Pancreas (tissue), 10 donors: Measurements from ENCODE around the gene SMIM44. TPM values are rescaled to one million over a fixed set of nuclear protein-coding genes. Genes with fewer than 3 reads are reported as not detected.

Experiments
- ATAC-seq, 4 donors: fragments of 200-7000 bp; cut with Tn5 transposase; one replicate each; pipeline versions ENCODE4 v1.8.0 to v1.9.1; 2020; ENCODE audit warnings: mild to moderate bottlenecking in 4 of 4, moderate library complexity in 4 of 4
- DNase-seq, 6 donors: peaks; one replicate each; pipeline ENCODE4 v3.0.0-alpha.2; 2020
- FAIRE-seq: peaks from 2 replicates; lab custom pipeline; 2012; peaks lifted over from hg19 to GRCh38; lab: Jason Lieb, UNC
- H3K27ac ChIP-seq, 4 donors: fragments of 200-600 bp; sonication (generic); 1 replicate in 3 of 4; 2 replicates in 1 of 4; pipeline versions ENCODE4 v1.5.0 to v1.8.0; 2020
- H3K27me3 ChIP-seq, 4 donors: fragments of 200-600 bp; one replicate each; pipeline ENCODE4 v1.8.0; 2021
- H3K36me3 ChIP-seq, 3 donors: fragments of 200-600 bp; sonication (generic) in 1 of 3; one replicate each; pipeline versions ENCODE4 v1.5.0 to v1.8.0; 2020 to 2021
- H3K4me1 ChIP-seq, 3 donors: fragments of 200-600 bp; one replicate each; pipeline ENCODE4 v1.8.0; 2021
- H3K4me3 ChIP-seq, 4 donors: fragments of 200-600 bp; sonication (generic) in 2 of 4; one replicate each; pipeline versions ENCODE4 v1.5.0 to v1.8.0; 2020 to 2021
- H3K9me3 ChIP-seq, 4 donors: fragments of 200-600 bp; one replicate each; pipeline ENCODE4 v1.8.0; 2021
- WGBS, 2 donors: extraction: QIAGEN DNeasy Blood & Tissue Kit; methylation state at CpG; one replicate each; pipeline ENCODE4 v1.1.7; 2013; 5-methylcytosine and 5-hydroxymethylcytosine counted together
- intact Hi-C, 3 donors: fragments of 100-400 bp; cut with DNase I; formaldehyde crosslinking; loops; one replicate each; pipeline versions ENCODE4 v1.11.1 to v1.14.2; 2022
- polyA plus RNA-seq, 2 donors: library from polyadenylated mRNA; stranded (reverse); fragments of 200-250 nt; gene quantifications; one replicate each; pipeline ENCODE4 v1.2.3, GENCODE V29; 2013
- total RNA-seq, 6 donors: library from RNA; stranded (reverse); fragmentation: NEBNext Ultra II Directional in 4 of 6; extraction: Animal tissue kit (Norgen Biotek cat#: 25700) in 4 of 6; gene quantifications; one replicate each; pipeline versions ENCODE4 v1.2.1 to v1.2.4, GENCODE V29; 2021 to 2023
- TF ChIP-seq, protein P1 (sequence below), 4 donors: fragments of 200-600 bp; sonication (generic) in 3 of 4; IDR thresholded peaks; one replicate each; pipeline versions ENCODE4 v1.5.0 to v1.8.0; 2021; ENCODE audit warnings: antibody characterized with exemption in 4 of 4
- donor health status: healthy with polysubstance abuse.
- donor health status: DM: no; HTN: no; CAD: no; lungs with moderate emphysema.
- donor health status: DM: no; HTN: no; CAD: no.
- donor health status: control.
- donor health status: control.
- donor health status: Bipolar disorder and iron deficiency.
- donor health status: DM: yes; HTN: yes; CAD: no.
- donor health status: DM: no; HTN: no; CAD: no.
- donor health status: DM: no; HTN: no; CAD: no.
- donor health status: DM: yes; HTN: yes; CAD: no.

Gene SMIM44
- total and polyA plus RNA-seq, 8 donors, result 0.92 TPM; not detected in 7

GRCh38 chr19:3528539-3529211 lies 45.4 kb upstream of the SMIM44 start:
- DNase-seq (no peak), ATAC-seq (no peak), FAIRE-seq (no peak)
- Histone ChIP-seq H3K4me3 (no peak overlapping the region), H3K27ac (no peak overlapping the region), H3K9me3 (no peaks in the 10 kb centered on the region), H3K27me3 (no peaks in the 10 kb centered on the region), H3K4me1 (no peaks in the 10 kb centered on the region), H3K36me3 (peaks cover 3 to 50% (median 21%) of the 10 kb centered on the region in 3 donors)
- 93 to 97% methylated on average over 20 of the region's 20 CpGs for WGBS, 2 donors
- TF ChIP-seq, protein P1, sequence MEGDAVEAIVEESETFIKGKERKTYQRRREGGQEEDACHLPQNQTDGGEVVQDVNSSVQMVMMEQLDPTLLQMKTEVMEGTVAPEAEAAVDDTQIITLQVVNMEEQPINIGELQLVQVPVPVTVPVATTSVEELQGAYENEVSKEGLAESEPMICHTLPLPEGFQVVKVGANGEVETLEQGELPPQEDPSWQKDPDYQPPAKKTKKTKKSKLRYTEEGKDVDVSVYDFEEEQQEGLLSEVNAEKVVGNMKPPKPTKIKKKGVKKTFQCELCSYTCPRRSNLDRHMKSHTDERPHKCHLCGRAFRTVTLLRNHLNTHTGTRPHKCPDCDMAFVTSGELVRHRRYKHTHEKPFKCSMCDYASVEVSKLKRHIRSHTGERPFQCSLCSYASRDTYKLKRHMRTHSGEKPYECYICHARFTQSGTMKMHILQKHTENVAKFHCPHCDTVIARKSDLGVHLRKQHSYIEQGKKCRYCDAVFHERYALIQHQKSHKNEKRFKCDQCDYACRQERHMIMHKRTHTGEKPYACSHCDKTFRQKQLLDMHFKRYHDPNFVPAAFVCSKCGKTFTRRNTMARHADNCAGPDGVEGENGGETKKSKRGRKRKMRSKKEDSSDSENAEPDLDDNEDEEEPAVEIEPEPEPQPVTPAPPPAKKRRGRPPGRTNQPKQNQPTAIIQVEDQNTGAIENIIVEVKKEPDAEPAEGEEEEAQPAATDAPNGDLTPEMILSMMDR (IDR thresholded peaks at IDR 0.05), result no peak
- intact Hi-C loops, result no loop called here

DNA sequence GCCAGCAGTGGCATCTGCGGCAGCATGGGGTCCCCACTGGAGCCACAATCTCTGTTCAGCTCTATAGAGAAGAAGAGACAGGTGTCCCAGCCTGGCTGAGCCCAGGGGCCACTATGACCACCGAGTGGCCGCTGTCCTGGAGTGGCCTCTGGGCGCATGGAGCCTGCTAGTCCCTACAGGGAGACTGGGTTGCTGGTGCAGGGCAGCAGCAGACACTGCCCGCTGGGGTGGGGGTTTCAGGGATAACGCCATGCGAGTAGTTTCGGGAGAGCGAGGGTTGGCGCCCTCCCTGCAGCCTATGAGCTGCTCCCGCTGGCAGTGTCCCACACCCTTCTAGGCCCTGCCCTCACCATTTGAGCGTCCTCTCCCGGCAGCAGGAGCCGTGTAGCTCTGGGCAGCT lies 44.8 kb upstream of the SMIM44 start:
- Histone ChIP-seq H3K9me3 (no peaks in the 10 kb centered on the region), H3K27me3 (no peaks in the 10 kb centered on the region), H3K36me3 (peaks cover 3 to 49% (median 21%) of the 10 kb centered on the region in 3 donors), H3K4me1 (no peaks in the 10 kb centered on the region), H3K4me3 (no peak overlapping the region), H3K27ac (no peak overlapping the region)
- 95 to 97% methylated on average over 14 of the region's 14 CpGs for WGBS, 2 donors
- DNase-seq (peak in 1 of 6 donors; percentile 70), ATAC-seq (no peak), FAIRE-seq (no peak)
- TF ChIP-seq, protein P1 (IDR thresholded peaks at IDR 0.05), result no peak
- intact Hi-C loops, result no loop called here

- no peaks in the 10 kb centered on the region for H3K27me3 ChIP-seq
- no peak overlapping the region for H3K4me3 ChIP-seq
- peaks cover 3 to 43% (median 21%) of the 10 kb centered on the region in 3 donors for H3K36me3 ChIP-seq
- ATAC-seq (no peak), FAIRE-seq (no peak), DNase-seq (peak in 1 of 6 donors; percentile 55)
- TF ChIP-seq, protein P1 (IDR thresholded peaks at IDR 0.05), result no peak
- intact Hi-C loops, result no loop called here
- 95 to 96% methylated on average over 19 to 21 of the region's 21 CpGs for WGBS, 2 donors
- H3K27ac ChIP-seq, result no peak overlapping the region
- H3K9me3 ChIP-seq, result no peaks in the 10 kb centered on the region
- H3K4me1 ChIP-seq, result no peaks in the 10 kb centered on the region
These were observed 44.1 kb upstream of the SMIM44 start for GRCh38 chr19:3527238-3527910.

GRCh38 chr19:3526507-3527237 lies 43.4 kb upstream of the SMIM44 start:
- TF ChIP-seq, protein P1 (IDR thresholded peaks at IDR 0.05), result no peak
- Histone ChIP-seq H3K36me3 (peaks cover 3 to 36% (median 15%) of the 10 kb centered on the region in 3 donors), H3K9me3 (no peaks in the 10 kb centered on the region), H3K4me3 (no peak overlapping the region), H3K4me1 (no peaks in the 10 kb centered on the region), H3K27ac (no peak overlapping the region), H3K27me3 (no peaks in the 10 kb centered on the region)
- WGBS, 2 donors, result 90 to 93% methylated on average over 27 to 28 of the region's 28 CpGs
- DNase-seq, result peak in 2 of 6 donors; percentile 38 to 72
- intact Hi-C loops, result no loop called here
- no peak for FAIRE-seq
- no peak for ATAC-seq
